Kidney epithelial cell (primary cell): ENCODE measurements around the gene KIRREL3. TPM values are rescaled to one million over a fixed set of nuclear protein-coding genes. Genes with fewer than 3 reads are reported as not detected.

Source experiments
- DNase-seq: peaks from one replicate; pipeline ENCODE4 v3.0.0-alpha.2; 2010; ENCODE audit warnings: low read depth
- H3K27me3 ChIP-seq: 2 replicates; pipeline ENCODE4 v1.6.0; 2011; ENCODE audit warnings: low read length; ENCODE audit not compliant: control insufficient read depth, insufficient read depth
- H3K36me3 ChIP-seq: 2 replicates; pipeline ENCODE4 v1.5.1; 2011; ENCODE audit warnings: low read length; ENCODE audit not compliant: control insufficient read depth, insufficient read depth
- H3K4me3 ChIP-seq: 2 replicates; pipeline ENCODE4 v1.5.1; 2011; ENCODE audit warnings: low read depth, mild to moderate bottlenecking, control low read depth, low read length
- CTCF ChIP-seq: IDR thresholded peaks from 2 replicates; pipeline ENCODE4 v1.5.1; 2011; ENCODE audit warnings: mild to moderate bottlenecking, moderate library complexity, low read length, control low read depth, inconsistent platforms; ENCODE audit not compliant: insufficient read depth, poor library complexity, severe bottlenecking
- total RNA-seq: library from RNA; depleted of rRNA; stranded (reverse); fragments of >200 nt; gene quantifications from 2 replicates; pipeline ENCODE4 v1.2.3, GENCODE V29; 2015

KIRREL3 gene
- total RNA-seq, 1 donor from 2014 or later = 1.3 TPM

GRCh38 chr11:126751242-126751641 lies 249.3 kb downstream of the KIRREL3 start:
- DNase-seq = no peak

DNA sequence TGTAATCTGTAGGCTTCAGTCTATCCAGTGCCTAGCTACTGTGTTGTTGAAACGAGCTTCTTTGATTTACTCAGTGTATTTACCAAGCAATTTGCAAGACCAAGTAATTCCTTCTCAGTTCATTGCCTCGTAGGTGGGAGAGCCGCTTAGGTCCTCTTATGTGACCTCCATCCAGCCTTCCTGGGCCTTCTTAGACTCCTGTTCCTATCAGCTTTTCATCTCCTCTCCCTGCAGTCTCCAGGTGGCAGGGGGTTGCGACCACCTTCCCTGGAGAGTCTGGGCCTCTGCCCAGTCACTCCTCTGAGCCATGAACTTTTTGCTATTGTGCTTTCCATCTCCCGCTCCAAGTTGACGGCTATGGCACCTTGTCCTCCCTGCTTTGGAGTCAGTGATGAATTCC lies 251.8 kb downstream of the KIRREL3 start:
- H3K27me3 ChIP-seq = no peaks in the 10 kb centered on the region
- DNase-seq = no peak

More at GRCh38 chr11:126751242-126751641, 249.3 kb downstream of the KIRREL3 start:
- H3K4me3 ChIP-seq = no peak overlapping the region
- no peak for TF ChIP-seq CTCF
- no peaks in the 10 kb centered on the region for H3K27me3 ChIP-seq
- H3K36me3 ChIP-seq = no peaks in the 10 kb centered on the region

DNA sequence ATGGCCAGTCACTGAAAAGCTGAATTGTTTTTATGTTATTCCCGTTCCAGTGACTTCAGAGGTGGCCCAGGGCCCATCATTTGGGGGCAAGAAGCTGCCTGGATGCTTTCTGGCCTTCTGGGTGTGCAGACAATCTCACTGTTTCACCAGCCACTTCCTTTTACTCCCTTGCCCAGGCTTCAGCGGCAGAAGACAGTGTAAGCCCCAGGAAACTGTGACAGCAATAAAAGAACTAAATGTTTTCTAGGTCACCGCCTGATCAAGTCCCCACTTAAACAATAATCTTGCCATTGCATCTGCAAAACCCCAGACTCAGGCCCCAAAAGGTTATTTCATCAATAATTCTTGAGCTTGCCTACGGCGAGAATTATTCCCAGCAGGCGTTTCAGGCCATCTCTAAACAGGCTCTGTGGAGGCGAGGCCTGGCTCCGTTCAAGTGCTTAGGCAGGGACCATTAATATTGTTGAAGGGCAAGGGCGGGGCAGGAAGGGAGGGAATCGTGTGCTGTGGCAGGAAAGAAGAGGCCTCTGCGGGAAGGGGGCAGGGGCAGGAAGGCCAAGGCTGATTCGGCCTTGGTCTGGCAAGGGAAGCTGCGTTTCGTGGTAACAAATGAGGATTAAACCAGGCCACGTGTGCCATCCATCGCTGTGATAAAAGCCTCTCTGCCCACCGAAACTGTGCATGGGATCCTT lies 252.3 kb downstream of the KIRREL3 start:
- no peak for DNase-seq
- no peak for TF ChIP-seq CTCF

More for the DNA sequence above, 251.8 kb downstream of the KIRREL3 start:
- H3K4me3 ChIP-seq = no peak overlapping the region
- no peaks in the 10 kb centered on the region for H3K36me3 ChIP-seq
- TF ChIP-seq CTCF = no peak

GRCh38 chr11:126747315-126747714 lies 253.3 kb downstream of the KIRREL3 start:
- Histone ChIP-seq H3K27me3 (no peaks in the 10 kb centered on the region), H3K4me3 (no peak overlapping the region), H3K36me3 (no peaks in the 10 kb centered on the region)
- TF ChIP-seq CTCF = no peak
- no peak for DNase-seq

More for the DNA sequence above, 252.3 kb downstream of the KIRREL3 start:
- Histone ChIP-seq H3K4me3 (no peak overlapping the region), H3K36me3 (no peaks in the 10 kb centered on the region), H3K27me3 (no peaks in the 10 kb centered on the region)

- H3K36me3 ChIP-seq = no peaks in the 10 kb centered on the region
- no peaks in the 10 kb centered on the region for H3K27me3 ChIP-seq
- no peak overlapping the region for H3K4me3 ChIP-seq
- DNase-seq = no peak
- no peak for TF ChIP-seq CTCF
Observed at GRCh38 chr11:126746443-126746842, 254.1 kb downstream of the KIRREL3 start.

DNA sequence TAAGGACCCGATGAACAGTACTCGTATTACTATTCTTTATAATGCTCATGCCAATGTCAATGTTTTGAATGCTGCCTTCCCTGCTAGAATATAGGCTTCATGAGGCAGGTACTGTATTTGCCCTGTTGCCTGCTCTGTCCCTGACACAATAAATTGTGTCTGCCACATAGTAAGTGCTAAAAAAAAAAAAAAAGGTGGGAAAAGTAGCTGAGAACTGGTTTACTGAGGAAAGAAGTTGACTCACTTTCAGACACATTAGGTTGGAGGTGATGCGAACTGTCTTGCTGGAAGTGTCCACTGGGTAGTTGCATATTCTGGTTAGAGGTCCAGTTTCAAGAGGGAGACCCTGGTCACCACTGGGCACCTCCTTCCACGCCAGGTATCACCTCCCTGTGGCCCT lies 255.9 kb downstream of the KIRREL3 start:
- DNase-seq = no peak
- TF ChIP-seq CTCF = no peak

More for the DNA sequence above, 255.9 kb downstream of the KIRREL3 start:
- no peaks in the 10 kb centered on the region for H3K27me3 ChIP-seq
- no peak overlapping the region for H3K4me3 ChIP-seq
- no peaks in the 10 kb centered on the region for H3K36me3 ChIP-seq
